Karpas-422 (cell line): ENCODE results near the gene ADM. TPM values are rescaled to one million over a fixed set of nuclear protein-coding genes. Genes with fewer than 3 reads are reported as not detected.

Source experiments
- DNase-seq: peaks from one replicate; pipeline ENCODE4 v3.0.0-alpha.2; 2015
- H2AFZ ChIP-seq: fragments of 200-600 bp; sonication (generic); 2 replicates; pipeline ENCODE4 v1.6.1; 2014; ENCODE audit warnings: antibody characterized with exemption, low read length, mixed read lengths
- H3K27ac ChIP-seq: fragments of 200-600 bp; sonication (generic); 2 replicates; pipeline ENCODE4 v1.5.1; 2014; ENCODE audit warnings: mild to moderate bottlenecking, low read length, moderate library complexity
- H3K27me3 ChIP-seq: fragments of 200-600 bp; sonication (generic); 2 replicates; pipeline ENCODE4 v1.6.1; 2014; ENCODE audit warnings: low read length, mixed read lengths
- H3K36me3 ChIP-seq: fragments of 200-600 bp; sonication (generic); 2 replicates; pipeline ENCODE4 v1.6.1; 2014; ENCODE audit warnings: low read length, mixed read lengths; ENCODE audit not compliant: insufficient read depth
- H3K4me1 ChIP-seq: fragments of 200-600 bp; sonication (generic); 2 replicates; pipeline ENCODE4 v1.6.1; 2014; ENCODE audit warnings: mild to moderate bottlenecking, low read length, mixed read lengths
- H3K4me2 ChIP-seq: fragments of 200-600 bp; sonication (generic); 2 replicates; pipeline ENCODE4 v1.6.1; 2014; ENCODE audit warnings: low read length, low read depth, mild to moderate bottlenecking; ENCODE audit not compliant: poor library complexity, severe bottlenecking
- H3K4me3 ChIP-seq: fragments of 200-600 bp; sonication (generic); 2 replicates; pipeline ENCODE4 v1.5.1; 2014; ENCODE audit warnings: mild to moderate bottlenecking, antibody characterized with exemption, low read length, mixed read lengths
- H3K79me2 ChIP-seq: fragments of 200-600 bp; sonication (generic); 2 replicates; pipeline ENCODE4 v1.6.1; 2014; ENCODE audit warnings: mild to moderate bottlenecking, low read length, mixed read lengths
- H3K9ac ChIP-seq: fragments of 200-600 bp; sonication (generic); 2 replicates; pipeline ENCODE4 v1.6.0; 2014; ENCODE audit warnings: low read length
- H3K9me2 ChIP-seq: fragments of 200-600 bp; sonication (generic), shearing (Covaris generic); replicated peaks from 2 replicates; pipeline ENCODE4 v1.6.0; 2014; ENCODE audit warnings: mild to moderate bottlenecking, low read length, moderate library complexity; ENCODE audit not compliant: insufficient read depth
- H3K9me3 ChIP-seq: fragments of 300-700, 200-600 bp; sonication (generic); 2 replicates; pipeline ENCODE4 v1.6.1; 2014; ENCODE audit warnings: low read length, mixed read lengths
- H4K20me1 ChIP-seq: fragments of 200-600 bp; sonication (generic); 2 replicates; pipeline ENCODE4 v1.6.1; 2014; ENCODE audit warnings: mild to moderate bottlenecking, antibody characterized with exemption, low read length, low read depth; ENCODE audit not compliant: insufficient read depth
- total RNA-seq: library from RNA; depleted of rRNA; stranded (reverse); fragments of >200 nt; shearing (Covaris generic); gene quantifications from 2 replicates; pipeline ENCODE4 v1.2.3, GENCODE V29; 2014; ENCODE audit warnings: low replicate concordance

The ADM gene
- total RNA-seq, 1 experiment from 2014 or later = not detected

DNA sequence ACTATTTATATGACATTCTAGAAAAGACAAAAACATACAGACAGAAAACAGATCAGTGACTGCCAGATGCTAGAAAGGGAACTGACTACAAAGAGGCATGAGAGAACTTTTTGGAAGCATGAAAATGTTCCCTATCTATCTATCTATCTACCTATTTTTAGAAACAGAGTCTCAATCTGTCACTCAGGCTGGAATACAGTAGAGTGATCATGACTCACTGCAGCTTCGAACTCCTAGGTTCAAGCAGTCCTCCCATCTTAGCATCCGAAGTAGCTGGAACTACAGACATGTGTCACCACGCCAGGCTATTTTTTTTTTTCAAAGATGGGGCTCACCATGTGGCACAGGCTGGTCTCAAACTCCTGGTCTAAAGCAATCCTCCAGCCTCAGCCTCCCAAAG, 17.7 kb upstream of the ADM start:
- H4K20me1 ChIP-seq = peaks cover 15% of the 10 kb centered on the region; the same call in 1 of the 2 replicates
- H3K79me2 ChIP-seq = no peaks in the 10 kb centered on the region
- DNase-seq = peak; percentile 29
- no peak overlapping the region for H3K27ac ChIP-seq
- H3K4me3 ChIP-seq = no peak overlapping the region
- no peak overlapping the region for H3K4me2 ChIP-seq
- no peaks in the 10 kb centered on the region for H3K4me1 ChIP-seq
- no peaks in the 10 kb centered on the region for H3K27me3 ChIP-seq
- no peaks in the 10 kb centered on the region for H3K9me3 ChIP-seq
- H3K9ac ChIP-seq = no peak overlapping the region
- H3K36me3 ChIP-seq = no peaks in the 10 kb centered on the region
- no peaks in the 10 kb centered on the region for H3K9me2 ChIP-seq
- H2AFZ ChIP-seq = no peak overlapping the region

DNA sequence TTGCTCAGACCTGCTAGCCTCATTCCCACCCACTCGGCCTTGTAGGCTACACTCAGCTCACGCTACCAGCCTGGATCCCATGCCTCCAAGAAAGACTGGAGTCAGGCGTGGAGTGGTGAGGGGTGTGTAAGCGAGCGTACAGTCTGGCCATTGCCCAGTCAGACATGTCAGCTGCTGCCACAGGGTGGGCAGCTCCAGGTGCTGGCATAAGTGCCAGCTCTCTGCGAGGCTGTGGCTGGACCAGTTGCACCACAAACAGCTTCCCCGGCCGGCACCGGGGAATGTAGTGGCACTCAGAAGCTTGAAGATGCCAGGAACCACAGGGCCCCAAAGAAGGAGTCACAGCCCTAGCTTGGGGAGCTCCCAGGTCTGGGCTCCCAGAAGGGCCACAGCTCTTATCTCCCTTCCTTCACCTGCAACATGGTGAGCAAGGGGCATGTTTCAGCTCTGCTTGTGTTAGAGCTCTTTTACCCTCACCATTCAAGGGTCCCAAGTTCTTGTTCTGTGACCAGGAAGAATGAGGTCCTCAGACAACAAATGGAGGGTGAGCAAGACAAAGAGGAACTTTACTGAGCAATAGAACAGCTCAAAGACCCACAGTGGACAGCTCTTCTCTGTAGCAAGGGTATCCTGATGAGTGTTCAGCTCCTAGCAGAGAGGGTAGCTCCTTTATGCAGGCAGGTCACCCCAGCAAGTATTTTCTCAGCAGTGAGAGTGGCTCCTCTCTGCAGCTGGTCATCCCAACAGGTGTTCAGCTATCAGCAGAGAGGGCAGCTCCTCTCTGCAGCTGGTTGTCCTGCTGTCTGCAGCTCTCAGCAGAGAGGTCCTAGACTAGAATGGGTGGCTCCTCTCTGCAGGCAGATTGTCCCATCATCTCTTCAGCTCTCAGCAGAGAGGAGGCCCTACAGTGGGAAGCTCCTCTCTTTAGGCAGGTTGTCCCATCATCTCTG, 16.8 kb upstream of the ADM start:
- Histone ChIP-seq H3K79me2 (no peaks in the 10 kb centered on the region), H4K20me1 (peaks cover 15% of the 10 kb centered on the region; the same call in 1 of the 2 replicates), H3K9me3 (no peaks in the 10 kb centered on the region), H3K4me3 (no peak overlapping the region), H2AFZ (no peak overlapping the region), H3K4me1 (peaks cover 2% of the 10 kb centered on the region), H3K27ac (no peak overlapping the region), H3K9ac (no peak overlapping the region), H3K4me2 (no peak overlapping the region), H3K9me2 (no peaks in the 10 kb centered on the region), H3K36me3 (no peaks in the 10 kb centered on the region), H3K27me3 (no peaks in the 10 kb centered on the region)
- DNase-seq = peak; percentile 39

DNA sequence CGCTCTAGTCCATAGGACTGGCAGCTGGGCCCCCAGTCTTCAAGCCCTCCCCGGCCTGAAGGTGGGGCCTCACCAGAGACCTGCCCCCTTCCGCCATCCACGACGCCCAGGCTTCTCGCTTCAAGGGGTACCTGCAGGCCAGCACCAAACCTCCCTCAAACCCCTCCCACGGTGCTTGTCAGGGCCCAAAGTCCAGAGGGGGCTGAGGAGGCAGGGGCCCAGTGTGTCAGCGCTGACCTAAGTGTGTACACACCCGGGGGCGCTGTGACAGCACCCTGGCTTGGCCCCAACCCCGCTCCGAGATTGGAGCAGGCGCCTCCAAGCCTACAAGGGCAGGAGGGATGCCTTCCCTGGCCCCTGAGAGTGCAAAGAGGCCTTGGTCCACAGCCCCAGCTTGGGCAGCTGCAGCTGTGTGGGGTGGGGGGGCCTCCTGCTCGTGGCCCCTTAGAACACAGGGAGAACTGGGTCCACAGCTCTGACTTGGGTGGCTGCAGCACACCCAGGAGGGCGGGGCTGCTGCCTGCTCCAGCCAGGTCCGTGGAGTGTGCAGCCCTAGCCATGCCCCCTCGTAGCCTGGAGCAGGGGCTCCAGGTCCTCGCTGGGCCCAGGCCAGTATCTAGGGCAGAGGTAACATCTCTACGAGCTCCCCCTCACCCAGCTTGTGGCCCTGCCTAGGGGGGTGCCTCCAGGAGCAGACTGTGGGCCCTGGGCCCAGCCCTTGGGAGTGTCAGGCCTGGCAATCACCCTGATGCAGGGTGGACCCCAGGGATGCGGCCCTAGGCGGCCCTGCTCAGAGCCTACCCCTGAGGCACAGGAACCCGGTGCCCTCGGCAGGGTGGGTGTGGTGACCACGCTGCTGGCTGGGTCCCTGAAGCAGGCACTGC, 15.8 kb upstream of the ADM start:
- H3K27ac ChIP-seq = no peak overlapping the region
- H3K79me2 ChIP-seq = no peaks in the 10 kb centered on the region
- H3K9me3 ChIP-seq = no peaks in the 10 kb centered on the region
- H3K4me2 ChIP-seq = no peak overlapping the region
- no peak for DNase-seq
- no peaks in the 10 kb centered on the region for H3K9me2 ChIP-seq
- no peak overlapping the region for H2AFZ ChIP-seq
- H4K20me1 ChIP-seq = peaks cover 13% of the 10 kb centered on the region; the same call in 1 of the 2 replicates
- no peak overlapping the region for H3K4me3 ChIP-seq
- no peak overlapping the region for H3K9ac ChIP-seq
- peaks cover 7% of the 10 kb centered on the region for H3K4me1 ChIP-seq
- no peaks in the 10 kb centered on the region for H3K36me3 ChIP-seq
- H3K27me3 ChIP-seq = no peaks in the 10 kb centered on the region

DNA sequence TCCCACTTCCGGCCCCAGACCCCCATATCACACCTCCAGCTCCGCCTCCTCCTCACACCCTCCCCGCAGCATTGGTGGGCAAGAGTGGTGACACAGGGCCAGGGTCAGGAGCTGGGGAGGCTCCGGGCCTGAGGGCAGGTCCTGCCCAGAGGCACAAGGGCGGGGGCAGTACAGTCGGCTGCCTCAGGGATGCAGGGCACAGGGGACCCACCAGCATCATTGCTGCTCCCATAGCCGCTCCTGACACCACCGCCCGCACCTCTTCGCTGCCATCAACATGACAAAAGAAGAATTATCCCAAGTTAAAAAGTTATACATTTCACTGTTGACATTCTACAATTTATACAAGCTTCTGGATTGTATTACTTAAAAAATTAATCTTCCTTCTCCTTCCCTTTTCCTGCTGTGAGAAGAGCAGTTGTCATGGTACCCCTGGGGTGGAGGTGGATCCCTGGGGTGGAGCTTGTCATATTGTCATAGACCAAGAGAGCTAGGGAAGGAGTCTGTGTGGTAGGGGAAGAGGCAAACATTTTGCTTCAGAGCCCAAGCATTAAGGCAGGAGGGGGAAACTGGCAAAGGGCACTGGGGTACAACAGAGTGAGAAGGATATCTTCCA, 15.0 kb upstream of the ADM start:
- no peak overlapping the region for H3K4me3 ChIP-seq
- H3K9me2 ChIP-seq = no peaks in the 10 kb centered on the region
- H3K27ac ChIP-seq = no peak overlapping the region
- H3K9me3 ChIP-seq = no peaks in the 10 kb centered on the region
- DNase-seq = no peak
- peaks cover 14% of the 10 kb centered on the region for H3K4me1 ChIP-seq
- H3K79me2 ChIP-seq = no peaks in the 10 kb centered on the region
- H3K36me3 ChIP-seq = no peaks in the 10 kb centered on the region
- H3K4me2 ChIP-seq = no peak overlapping the region
- no peaks in the 10 kb centered on the region for H3K27me3 ChIP-seq
- peaks cover 11% of the 10 kb centered on the region; the same call in 1 of the 2 replicates for H4K20me1 ChIP-seq
- no peak overlapping the region for H2AFZ ChIP-seq
- no peak overlapping the region for H3K9ac ChIP-seq

DNA sequence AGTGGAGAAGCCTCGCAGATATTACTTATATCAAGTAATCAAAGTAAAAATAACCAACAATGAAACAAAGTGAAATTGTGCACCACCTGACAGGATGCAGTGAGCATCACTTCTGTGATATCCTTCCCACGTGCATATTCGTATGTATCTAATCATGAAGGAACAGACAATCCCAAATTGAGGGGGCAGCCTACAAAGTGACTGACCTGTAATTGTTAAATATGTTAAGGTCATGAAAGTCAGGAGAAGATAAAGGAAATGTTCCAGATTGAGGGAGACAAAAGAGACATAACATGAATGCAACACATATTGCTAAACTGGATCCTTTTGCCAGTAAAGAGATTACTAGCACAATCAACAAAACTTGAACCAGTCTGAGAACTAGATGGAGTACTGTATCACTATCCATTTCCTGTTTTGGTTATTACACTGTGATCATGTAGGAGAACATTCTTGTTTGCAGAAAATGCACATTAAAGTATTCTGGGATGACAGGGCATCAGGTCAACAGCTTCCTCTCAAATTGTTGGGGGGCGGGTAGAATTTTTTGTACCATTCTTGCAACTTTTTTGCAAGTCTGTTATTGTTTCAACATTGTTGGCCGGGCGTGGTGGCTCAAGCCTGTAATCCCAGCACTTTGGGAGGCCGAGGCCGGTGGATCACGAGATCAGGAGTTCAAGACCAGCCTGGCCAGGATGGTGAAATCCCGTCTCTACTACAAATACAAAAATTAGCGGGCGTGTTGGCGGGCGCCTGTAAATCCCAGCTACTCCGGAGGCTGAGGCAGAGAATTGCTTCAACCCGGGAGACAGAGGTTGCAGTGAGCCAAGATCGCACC, 12.9 kb upstream of the ADM start:
- Histone ChIP-seq H3K79me2 (no peaks in the 10 kb centered on the region), H3K27me3 (no peaks in the 10 kb centered on the region), H3K9me3 (no peaks in the 10 kb centered on the region), H4K20me1 (peaks cover 8% of the 10 kb centered on the region; the same call in 1 of the 2 replicates), H3K4me1 (peaks cover 15% of the 10 kb centered on the region), H2AFZ (no peak overlapping the region), H3K36me3 (no peaks in the 10 kb centered on the region), H3K9ac (no peak overlapping the region), H3K9me2 (no peaks in the 10 kb centered on the region), H3K4me3 (no peak overlapping the region), H3K4me2 (no peak overlapping the region), H3K27ac (no peak overlapping the region)
- DNase-seq = no peak

DNA sequence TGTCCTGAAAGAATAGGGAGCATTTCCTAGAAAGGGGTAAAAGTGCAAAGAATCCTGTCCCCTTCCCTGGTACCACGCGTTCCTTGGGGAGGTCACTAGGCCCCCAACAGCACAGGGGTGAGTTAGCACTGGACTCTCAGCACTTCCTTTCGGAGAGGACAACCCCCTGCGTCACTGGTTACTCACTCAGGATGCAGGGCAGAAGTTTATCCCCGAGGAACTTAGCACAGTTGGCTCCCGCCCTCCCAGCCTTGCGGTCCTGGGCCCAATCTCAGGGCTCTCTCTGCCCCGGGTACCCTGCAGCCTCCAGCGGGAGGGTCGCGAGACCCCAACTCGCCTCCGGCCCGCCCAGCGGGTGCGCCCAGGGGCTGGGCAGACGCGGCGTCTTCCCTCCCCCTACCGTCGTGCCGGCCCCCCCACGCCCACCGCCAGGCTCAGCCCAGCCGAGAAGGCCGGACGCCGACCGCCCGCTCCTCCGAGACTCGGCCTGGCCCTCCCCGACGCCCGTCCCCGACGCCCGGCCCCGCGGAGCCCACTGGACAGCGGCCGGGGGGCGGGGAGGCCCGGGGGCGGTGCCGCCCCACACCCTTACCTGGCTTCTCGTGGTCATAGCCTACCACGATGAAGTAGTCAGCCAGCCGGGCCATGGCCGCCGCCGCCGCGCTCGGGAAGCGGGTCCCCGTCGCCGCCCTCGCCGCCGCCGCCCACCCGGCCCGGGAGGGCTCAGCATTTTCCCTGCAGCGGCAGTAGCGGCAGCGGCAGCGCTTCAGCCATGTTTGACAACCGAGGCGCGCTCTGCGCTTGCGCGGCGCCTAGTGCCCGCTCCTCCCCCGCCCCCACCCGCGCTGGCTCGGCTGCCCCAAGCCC, 11.2 kb upstream of the ADM start, which contains the start of gene SBF2:
Gene SBF2 (minus strand): TSS at position 797 of the 867 bp plus-strand sequence. CDS start 150 bp downstream, at position 647.
- H3K9ac ChIP-seq = peak within 1 kb of the TSS; percentile 81
- H3K9me2 ChIP-seq = no peaks in the 10 kb centered on the region
- H3K27ac ChIP-seq = no peak within 1 kb of the TSS
- peaks cover 15% of the 10 kb centered on the region for H3K4me1 ChIP-seq
- DNase-seq = peak; percentile 90
- H3K4me2 ChIP-seq = peak within 1 kb of the TSS; percentile 92
- H4K20me1 ChIP-seq = peaks cover 5% of the 10 kb centered on the region; the same call in 1 of the 2 replicates
- peak within 1 kb of the TSS; percentile 89 for H3K4me3 ChIP-seq
- no peaks in the 10 kb centered on the region for H3K79me2 ChIP-seq
- no peaks in the 10 kb centered on the region for H3K9me3 ChIP-seq
- no peaks in the 10 kb centered on the region for H3K27me3 ChIP-seq
- peak within 1 kb of the TSS; percentile 100 for H2AFZ ChIP-seq
- no peaks in the 10 kb centered on the region for H3K36me3 ChIP-seq
